GM13977 (cell line): Measurements from ENCODE around the gene TCERG1L.

Experiments
- DNase-seq: peaks from one replicate; pipeline ENCODE4 v3.0.0; 2012; ENCODE audit warnings: low spot score
- CTCF ChIP-seq: IDR thresholded peaks from 2 replicates; pipeline ENCODE4 v1.5.1; 2012; ENCODE audit warnings: mild to moderate bottlenecking, control low read depth; ENCODE audit not compliant: insufficient read depth; ENCODE audit errors: extremely low read depth, missing control alignments
- in situ Hi-C: fragments of 300-500 bp; cut with MboI; formaldehyde crosslinking; loops from one replicate; pipeline ENCODE4 v1.12.0; 2022; ENCODE audit warnings: low sequenced_read_pairs, low pct_unique_long_range_greater_than_20kb, mixed read lengths, inconsistent platforms; ENCODE audit not compliant: unreplicated experiment

The TCERG1L gene

GRCh38 chr10:131231323-131231964, 80.1 kb downstream of the TCERG1L start:
- TF ChIP-seq CTCF: no peak
- no peak for DNase-seq
- in situ Hi-C loops: no loop called here

DNA sequence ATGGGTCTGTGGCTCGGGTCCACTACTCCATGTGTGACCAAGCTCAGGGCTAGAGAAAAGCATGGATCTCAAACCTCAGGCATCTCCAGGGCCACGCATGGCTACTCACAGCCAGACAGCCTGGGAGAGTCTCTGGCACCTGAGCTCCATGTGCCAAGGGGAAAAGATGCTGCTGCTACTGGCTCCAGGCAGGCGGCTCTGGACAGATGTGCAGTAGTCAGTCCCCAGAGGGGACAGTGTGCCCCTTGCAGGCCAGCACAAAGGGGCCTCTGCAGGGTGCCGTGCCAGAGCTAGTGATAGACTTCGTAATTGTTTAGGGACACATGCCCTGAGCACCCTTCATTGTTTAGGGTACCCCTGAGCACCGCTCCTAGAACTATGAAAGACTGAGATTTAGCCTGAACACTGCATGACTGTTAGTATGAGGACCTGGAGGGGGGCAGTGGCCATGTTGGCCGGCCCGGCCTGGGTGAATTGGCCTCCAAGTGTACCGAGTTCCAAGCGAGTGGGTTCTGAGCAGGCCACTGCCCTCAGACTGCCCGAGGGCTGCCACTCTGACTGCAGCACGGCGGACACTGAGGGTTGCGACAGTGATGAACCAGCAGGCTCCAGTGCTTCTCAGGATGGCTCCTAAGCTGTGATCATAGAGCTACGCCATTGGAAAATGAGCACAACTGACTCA, 80.7 kb downstream of the TCERG1L start:
- in situ Hi-C loops: no loop called here
- no peak for DNase-seq
- TF ChIP-seq CTCF: no peak

- no peak for TF ChIP-seq CTCF
- in situ Hi-C loops: no loop called here
- no peak for DNase-seq
Observed at GRCh38 chr10:131230166-131230565, 81.4 kb downstream of the TCERG1L start.

DNA sequence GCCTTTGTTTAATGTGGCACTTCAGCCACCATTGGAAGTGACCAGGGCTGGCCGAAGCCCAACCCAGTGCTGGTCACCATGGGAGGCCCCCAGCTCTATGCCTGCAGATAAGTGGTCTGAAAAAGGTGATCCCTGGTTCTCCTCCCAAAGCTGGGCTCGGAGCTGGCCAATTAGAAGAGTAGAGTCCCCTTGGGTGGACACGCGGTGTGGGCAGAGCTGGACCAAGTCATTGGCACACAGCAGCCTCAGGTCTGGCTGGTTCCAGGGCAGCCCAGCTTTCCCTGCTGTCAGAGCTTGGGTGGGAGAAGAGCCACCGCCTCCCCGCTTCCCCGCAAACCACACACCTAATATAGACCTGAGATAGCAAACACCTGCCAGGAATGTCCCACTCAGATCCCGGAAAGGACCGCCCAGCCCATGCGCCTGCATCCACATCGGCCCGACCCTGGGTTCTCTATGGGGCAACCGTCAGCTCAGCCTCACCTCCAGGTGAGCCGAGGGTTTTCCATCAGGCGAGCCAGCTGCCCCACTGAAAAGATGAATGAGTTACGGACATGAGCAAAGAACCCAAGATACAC, 84.3 kb downstream of the TCERG1L start:
- in situ Hi-C loops: no loop called here
- no peak for DNase-seq
- no peak for TF ChIP-seq CTCF

GRCh38 chr10:131226446-131227162, 84.9 kb downstream of the TCERG1L start:
- in situ Hi-C loops: no loop called here
- no peak for TF ChIP-seq CTCF
- DNase-seq: no peak

- in situ Hi-C loops: no loop called here
- TF ChIP-seq CTCF: no peak
- no peak for DNase-seq
Observed at GRCh38 chr10:131224106-131224505, 87.4 kb downstream of the TCERG1L start.
